ENCODE measurements around the gene PXYLP1. TPM values are rescaled to one million over a fixed set of nuclear protein-coding genes. Genes with fewer than 3 reads are reported as not detected.

PXYLP1 gene
- total RNA-seq, 1 donor from 2014 or later = 36.3 TPM

GRCh38 chr3:141240687-141241615, 9.3 kb downstream of the PXYLP1 start:
- TF ChIP-seq EZH2phosphoT487 (IDR thresholded peaks at IDR 0.05) = no peak
- TF ChIP-seq CTCF (IDR thresholded peaks at IDR 0.05) = no peak
- Mint-ChIP-seq H3K9me3 (no peaks in the 10 kb centered on the region), H3K4me1 (peaks cover 34% of the 10 kb centered on the region), H3K36me3 (peaks cover 18% of the 10 kb centered on the region), H3K27me3 (ENCODE audit: insufficient read depth, low read depth) (peaks cover 3% of the 10 kb centered on the region), H3K4me3 (no peak overlapping the region), H3K27ac (no peak overlapping the region)
- Histone ChIP-seq H3F3A (ENCODE audit: low read depth) (no peaks in the 10 kb centered on the region), H3K4me1 (peaks cover 13% of the 10 kb centered on the region), H3K4me2 (no peak overlapping the region), H3K9ac (no peak overlapping the region), H3K79me2 (ENCODE audit: low read depth) (no peaks in the 10 kb centered on the region), H3K9me3 (ENCODE audit: low read depth) (no peaks in the 10 kb centered on the region), H3K27me3 (no peaks in the 10 kb centered on the region), H3K27ac (no peak overlapping the region), H2AFZ (replicated peaks) (no peak overlapping the region), H3K4me3 (no peak overlapping the region), H4K20me1 (ENCODE audit: low read depth) (no peaks in the 10 kb centered on the region), H3K36me3 (no peaks in the 10 kb centered on the region)
- no peak for DNase-seq (ENCODE audit: low spot score)

- H3K4me3 ChIP-seq = no peak overlapping the region
- no peaks in the 10 kb centered on the region for H3K9me3 ChIP-seq (ENCODE audit: low read depth)
- no peak overlapping the region for H3K9ac ChIP-seq
- no peak overlapping the region for H2AFZ ChIP-seq (replicated peaks)
- H3K36me3 ChIP-seq = no peaks in the 10 kb centered on the region
- no peak overlapping the region for H3K4me3 Mint-ChIP-seq
- H3K36me3 Mint-ChIP-seq = peaks cover 14% of the 10 kb centered on the region
- no peaks in the 10 kb centered on the region for H4K20me1 ChIP-seq (ENCODE audit: low read depth)
- no peak overlapping the region for H3K27ac ChIP-seq
- H3K27me3 Mint-ChIP-seq (ENCODE audit: insufficient read depth, low read depth) = peaks cover 3% of the 10 kb centered on the region
- peaks cover 13% of the 10 kb centered on the region for H3K4me1 ChIP-seq
- H3K79me2 ChIP-seq (ENCODE audit: low read depth) = no peaks in the 10 kb centered on the region
- DNase-seq (ENCODE audit: low spot score) = no peak
- H3K4me2 ChIP-seq = no peak overlapping the region
- no peak overlapping the region for H3K27ac Mint-ChIP-seq
- H3K4me1 Mint-ChIP-seq = peaks cover 37% of the 10 kb centered on the region
- TF ChIP-seq CTCF (IDR thresholded peaks at IDR 0.05) (no peak), EZH2 (IDR thresholded peaks at IDR 0.05) (no peak), EZH2phosphoT487 (IDR thresholded peaks at IDR 0.05) (no peak)
- H3K27me3 ChIP-seq = no peaks in the 10 kb centered on the region
- no peaks in the 10 kb centered on the region for H3F3A ChIP-seq (ENCODE audit: low read depth)
- H3K9me3 Mint-ChIP-seq = no peaks in the 10 kb centered on the region
These were observed 10.2 kb downstream of the PXYLP1 start for GRCh38 chr3:141241616-141242376.

- Histone ChIP-seq H3K4me1 (peaks cover 13% of the 10 kb centered on the region), H3K9ac (no peak overlapping the region), H2AFZ (replicated peaks) (no peak overlapping the region), H3K79me2 (ENCODE audit: low read depth) (no peaks in the 10 kb centered on the region), H4K20me1 (ENCODE audit: low read depth) (no peaks in the 10 kb centered on the region), H3K4me3 (no peak overlapping the region), H3K27ac (no peak overlapping the region), H3K27me3 (no peaks in the 10 kb centered on the region), H3K9me3 (ENCODE audit: low read depth) (no peaks in the 10 kb centered on the region), H3F3A (ENCODE audit: low read depth) (no peaks in the 10 kb centered on the region), H3K4me2 (no peak overlapping the region), H3K36me3 (no peaks in the 10 kb centered on the region)
- H3K27ac Mint-ChIP-seq = no peak overlapping the region
- DNase-seq (ENCODE audit: low spot score) = no peak
- H3K9me3 Mint-ChIP-seq = no peaks in the 10 kb centered on the region
- peaks cover 37% of the 10 kb centered on the region for H3K4me1 Mint-ChIP-seq
- TF ChIP-seq EZH2 (IDR thresholded peaks at IDR 0.05) (no peak), CTCF (IDR thresholded peaks at IDR 0.05) (no peak), EZH2phosphoT487 (IDR thresholded peaks at IDR 0.05) (no peak)
- H3K36me3 Mint-ChIP-seq = peaks cover 14% of the 10 kb centered on the region
- no peak overlapping the region for H3K4me3 Mint-ChIP-seq
- peaks cover 3% of the 10 kb centered on the region for H3K27me3 Mint-ChIP-seq (ENCODE audit: insufficient read depth, low read depth)
These were observed 10.9 kb downstream of the PXYLP1 start for GRCh38 chr3:141242377-141243092.
